ENCODE measurements around the gene PRRT4. TPM values are rescaled to one million over a fixed set of nuclear protein-coding genes. Genes with fewer than 3 reads are reported as not detected.

PRRT4 gene
- total and polyA plus RNA-seq, 2 experiments from 2014 or later, result 0.55 to 0.56 TPM

- TF ChIP-seq CTCF (conservative IDR thresholded peaks at IDR 0.05; ENCODE audit: low read depth in 2 of 2) (no peak), JUNB (IDR thresholded peaks at IDR 0.05; ENCODE audit: unreplicated experiment) (no peak), NANOG (IDR thresholded peaks at IDR 0.05; ENCODE audit: borderline replicate concordance) (no peak), EZH2phosphoT487 (IDR thresholded peaks at IDR 0.05; ENCODE audit: unreplicated experiment) (no peak)
Measured at GRCh38 chr7:128403676-128404075, 42.2 kb upstream of the PRRT4 start (continued).

DNA sequence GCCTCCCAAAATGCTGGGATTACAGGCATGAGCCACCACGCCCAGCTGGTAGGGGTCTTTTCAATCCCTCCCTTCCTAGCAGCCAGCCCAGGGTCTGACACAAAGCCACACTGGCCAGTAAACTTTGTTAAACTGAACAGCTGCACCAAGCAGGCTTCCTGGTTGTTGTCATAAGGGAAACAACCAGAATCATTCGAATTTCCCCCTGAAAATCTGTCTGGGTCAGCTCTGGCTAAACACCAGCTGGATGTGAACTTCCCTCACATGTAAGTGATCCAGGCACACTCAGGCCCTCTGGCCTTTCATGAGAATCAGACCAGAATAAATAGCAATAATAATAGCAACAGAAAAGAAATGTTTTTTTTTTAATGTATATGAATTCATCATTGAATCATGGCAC is 40.9 kb upstream of the PRRT4 start:
- peaks cover 21% of the 10 kb centered on the region for H3K4me1 Mint-ChIP-seq
- H3K27me3 ChIP-seq (ENCODE audit: insufficient read depth), result peaks cover 34% of the 10 kb centered on the region
- TF ChIP-seq EZH2phosphoT487 (IDR thresholded peaks at IDR 0.05; ENCODE audit: unreplicated experiment) (no peak), CTCF (conservative IDR thresholded peaks at IDR 0.05; ENCODE audit: low read depth in 2 of 2) (no peak), JUNB (IDR thresholded peaks at IDR 0.05; ENCODE audit: unreplicated experiment) (no peak), NANOG (IDR thresholded peaks at IDR 0.05; ENCODE audit: borderline replicate concordance) (no peak), POLR2AphosphoS5 (IDR thresholded peaks at IDR 0.05; ENCODE audit: low read depth) (no peak), ETS1 (IDR thresholded peaks at IDR 0.05) (no peak), EZH2 (IDR thresholded peaks at IDR 0.05; ENCODE audit: low read depth, unreplicated experiment) (no peak), REST (IDR thresholded peaks at IDR 0.05; ENCODE audit: unreplicated experiment) (no peak), ZNF462 (CRISPR knock-in tag; IDR thresholded peaks at IDR 0.05) (no peak)

More for the DNA sequence above, 40.9 kb upstream of the PRRT4 start:
- no peaks in the 10 kb centered on the region for H3K79me2 ChIP-seq (replicated peaks; ENCODE audit: insufficient read depth)
- no peak for DNase-seq (ENCODE audit: low spot score)
- Mint-ChIP-seq H3K9me3 (no peaks in the 10 kb centered on the region), H3K4me3 (no peak overlapping the region), H3K27ac (no peak overlapping the region), H3K27me3 (ENCODE audit: insufficient read depth, low read depth, poor library complexity) (peaks cover 27% of the 10 kb centered on the region), H3K36me3 (ENCODE audit: low read depth) (peaks cover 16% of the 10 kb centered on the region)
- no peak overlapping the region for H3K4me3 ChIP-seq
- H3K9me2 ChIP-seq (ENCODE audit: insufficient read depth), result no peaks in the 10 kb centered on the region
- H3K27ac ChIP-seq (ENCODE audit: low read depth), result no peak overlapping the region
- peaks cover 13% of the 10 kb centered on the region for H3K4me1 ChIP-seq (ENCODE audit: insufficient read depth)
- no peak overlapping the region for H2AFZ ChIP-seq
- no peaks in the 10 kb centered on the region; the same call in 1 of the 2 replicates for H4K20me1 ChIP-seq (replicated peaks; ENCODE audit: insufficient read depth)
- no peak for ATAC-seq
- H3K4me2 ChIP-seq, result no peak overlapping the region
- no peaks in the 10 kb centered on the region for H3K36me3 ChIP-seq (ENCODE audit: insufficient read depth)
- no peaks in the 10 kb centered on the region; the same call in 1 of the 2 replicates for H3F3A ChIP-seq (replicated peaks; ENCODE audit: low read depth)
